LNCAP (cell line): ENCODE results near the gene DNAJC1.

Experiments used
- TF ChIP-seq, protein P1 (sequence below): fragments of 450-650 bp; IDR thresholded peaks from 2 replicates; pipeline ENCODE4 v1.5.1; 2017; ENCODE audit warnings: mild to moderate bottlenecking

DNAJC1 gene

DNA sequence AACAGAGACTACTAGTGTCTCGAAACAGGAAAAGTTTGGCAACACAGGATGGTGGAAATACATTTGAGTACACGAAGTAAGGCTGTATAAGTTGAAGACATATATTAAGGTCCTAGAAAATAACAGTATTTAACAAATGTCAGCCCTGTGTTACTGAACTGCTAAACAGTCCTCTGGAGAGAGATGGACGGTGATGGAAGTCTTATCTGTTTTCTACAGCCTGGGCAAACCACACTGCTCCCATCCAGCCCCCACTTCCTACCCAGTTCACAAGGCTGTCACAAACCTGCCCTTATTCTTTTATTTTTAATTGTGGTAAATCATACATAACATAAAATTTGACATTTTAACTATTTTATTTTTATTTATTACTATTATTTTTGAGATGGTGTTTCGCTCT lies 179.1 kb downstream of the DNAJC1 start:
- TF ChIP-seq, protein P1, sequence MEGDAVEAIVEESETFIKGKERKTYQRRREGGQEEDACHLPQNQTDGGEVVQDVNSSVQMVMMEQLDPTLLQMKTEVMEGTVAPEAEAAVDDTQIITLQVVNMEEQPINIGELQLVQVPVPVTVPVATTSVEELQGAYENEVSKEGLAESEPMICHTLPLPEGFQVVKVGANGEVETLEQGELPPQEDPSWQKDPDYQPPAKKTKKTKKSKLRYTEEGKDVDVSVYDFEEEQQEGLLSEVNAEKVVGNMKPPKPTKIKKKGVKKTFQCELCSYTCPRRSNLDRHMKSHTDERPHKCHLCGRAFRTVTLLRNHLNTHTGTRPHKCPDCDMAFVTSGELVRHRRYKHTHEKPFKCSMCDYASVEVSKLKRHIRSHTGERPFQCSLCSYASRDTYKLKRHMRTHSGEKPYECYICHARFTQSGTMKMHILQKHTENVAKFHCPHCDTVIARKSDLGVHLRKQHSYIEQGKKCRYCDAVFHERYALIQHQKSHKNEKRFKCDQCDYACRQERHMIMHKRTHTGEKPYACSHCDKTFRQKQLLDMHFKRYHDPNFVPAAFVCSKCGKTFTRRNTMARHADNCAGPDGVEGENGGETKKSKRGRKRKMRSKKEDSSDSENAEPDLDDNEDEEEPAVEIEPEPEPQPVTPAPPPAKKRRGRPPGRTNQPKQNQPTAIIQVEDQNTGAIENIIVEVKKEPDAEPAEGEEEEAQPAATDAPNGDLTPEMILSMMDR = no peak

DNA sequence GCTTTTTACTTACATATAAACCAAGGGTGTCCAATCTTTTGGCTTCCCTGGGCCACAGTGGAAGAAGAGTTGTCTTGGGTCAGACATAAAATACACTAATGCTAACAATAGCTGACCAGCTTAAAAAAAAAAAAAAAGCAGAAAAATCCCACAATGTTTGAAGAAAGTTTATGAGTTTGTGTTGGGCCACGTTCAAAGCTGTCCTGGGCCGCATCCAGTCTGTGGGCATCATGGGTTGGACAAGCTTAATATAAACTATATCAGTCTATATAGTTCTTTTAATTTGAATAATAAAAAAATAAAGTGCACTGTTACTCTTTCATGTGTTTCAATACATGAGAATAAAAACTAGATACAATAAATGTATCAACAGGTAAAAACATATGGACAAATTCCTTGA lies 179.9 kb downstream of the DNAJC1 start:
- TF ChIP-seq, protein P1 = no peak

DNA sequence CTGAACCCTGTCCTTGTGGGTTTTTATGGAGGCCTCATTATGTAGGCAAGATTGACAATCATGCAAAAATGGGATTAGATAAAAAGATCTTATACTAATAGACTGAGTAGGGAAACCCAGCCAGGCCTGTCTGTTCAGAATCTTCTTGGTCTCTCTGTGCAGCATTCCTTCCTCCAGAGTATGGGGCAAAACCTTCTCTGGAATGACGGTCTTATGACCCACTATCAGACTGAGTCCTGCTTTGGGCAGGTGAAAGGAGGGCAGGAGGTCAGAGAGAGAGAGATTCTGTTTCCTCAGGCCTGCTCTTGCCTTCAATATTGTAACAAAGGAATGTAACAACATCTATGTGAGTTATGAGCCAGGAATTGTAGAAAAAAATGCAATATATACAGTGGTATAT lies 182.6 kb downstream of the DNAJC1 start:
- TF ChIP-seq, protein P1 = no peak

DNA sequence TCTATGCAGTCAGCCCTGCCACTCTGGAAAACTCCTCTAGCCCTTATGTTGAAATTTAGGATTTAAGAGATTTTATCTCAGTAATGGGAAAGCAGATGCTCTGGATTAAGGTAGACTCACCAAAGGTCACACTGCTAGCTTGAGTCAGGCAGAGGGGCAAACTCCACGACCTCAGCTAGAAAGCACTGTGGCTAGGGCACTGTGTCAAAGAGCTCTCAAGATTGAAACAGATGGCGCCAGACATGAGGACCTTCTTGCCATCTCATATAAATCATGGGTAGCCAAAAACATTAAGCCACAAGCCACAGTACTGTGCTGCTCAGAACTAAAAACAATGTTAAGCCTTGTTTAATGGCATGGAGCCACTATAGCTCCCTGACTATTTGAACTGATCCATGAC lies 188.7 kb downstream of the DNAJC1 start:
- TF ChIP-seq, protein P1 = no peak

DNA sequence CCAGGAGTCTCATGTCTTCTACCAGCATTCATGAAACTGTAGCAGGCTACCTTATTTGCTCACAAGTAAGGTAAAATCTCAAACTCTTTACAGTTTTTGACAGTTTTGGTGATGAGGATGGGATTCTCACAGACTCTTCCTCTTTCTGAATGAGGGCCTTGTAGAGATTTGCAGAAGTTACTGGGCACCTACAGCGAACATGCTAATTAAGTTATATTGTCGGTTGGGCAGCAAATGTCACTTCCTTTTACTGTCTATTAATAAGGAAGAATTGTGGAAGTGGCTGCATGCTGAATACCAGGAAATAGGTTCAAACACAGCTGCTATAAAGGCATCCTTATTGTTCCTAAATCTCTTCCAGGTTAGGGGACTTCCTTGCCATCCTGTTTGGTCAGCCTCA lies 189.6 kb downstream of the DNAJC1 start:
- TF ChIP-seq, protein P1 = no peak

DNA sequence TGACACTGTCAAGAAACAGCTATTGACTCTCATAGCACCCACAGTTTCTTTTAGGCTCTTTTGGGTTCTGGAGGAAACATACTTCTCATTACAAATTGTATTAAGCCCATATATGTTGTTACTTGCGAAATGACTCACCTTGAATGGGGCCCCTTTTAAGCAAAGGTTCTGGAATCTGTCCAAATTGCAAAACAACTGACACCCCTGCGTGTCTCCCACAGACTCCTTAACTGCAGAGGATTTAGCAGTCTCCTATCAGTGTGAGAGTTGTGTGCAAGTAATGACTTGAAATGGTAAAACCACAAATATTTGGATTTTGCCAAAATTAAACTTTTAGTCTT lies 192.3 kb downstream of the DNAJC1 start:
- TF ChIP-seq, protein P1 = no peak

DNA sequence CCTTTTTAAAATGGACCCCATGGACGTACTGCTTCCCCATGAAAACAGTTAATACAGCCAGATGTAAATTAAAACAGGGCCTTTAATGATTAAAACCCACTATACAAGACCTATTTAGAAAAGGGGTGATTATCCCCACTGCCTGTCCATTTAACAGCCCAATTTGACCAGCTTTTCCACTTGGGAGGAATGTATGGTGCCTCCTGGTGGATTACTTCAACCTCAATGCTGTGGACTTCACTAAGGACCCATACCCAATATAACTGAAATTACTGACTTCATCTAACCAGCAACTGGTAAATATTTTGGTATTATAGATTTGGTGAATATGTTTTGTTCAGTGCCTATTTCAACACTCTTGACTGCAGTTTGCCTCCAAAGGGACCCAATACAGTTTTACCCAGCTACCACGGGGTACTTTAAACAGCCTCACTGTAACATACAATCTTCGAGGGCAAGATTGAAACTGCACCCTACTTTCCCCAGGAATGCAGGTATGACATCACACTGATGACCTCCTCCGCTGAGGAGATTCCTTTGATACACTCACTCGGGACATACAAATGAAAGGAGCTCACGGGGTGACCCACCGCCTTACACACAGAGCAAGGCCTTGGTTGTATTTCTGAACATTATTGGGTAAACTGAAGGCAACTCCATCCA lies 192.8 kb downstream of the DNAJC1 start:
- TF ChIP-seq, protein P1 = no peak

DNA sequence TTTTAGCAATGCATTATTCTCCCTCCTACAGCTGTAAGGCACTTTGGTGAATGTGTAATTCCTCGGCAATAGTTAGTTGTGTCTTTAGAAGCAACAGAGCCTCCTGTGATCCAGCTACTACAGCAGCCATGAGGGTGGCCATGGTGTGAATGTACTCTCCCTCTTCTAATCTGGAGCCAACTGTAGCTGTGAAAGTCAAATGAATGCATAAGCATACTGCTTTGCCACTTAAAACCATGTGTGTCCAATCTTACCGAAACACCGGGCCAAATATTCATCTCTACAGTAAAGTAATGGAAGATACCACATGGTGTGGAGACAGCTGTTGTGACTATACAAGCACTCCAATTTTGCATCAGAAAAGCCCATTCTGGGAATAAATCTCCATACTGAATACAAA lies 195.0 kb downstream of the DNAJC1 start:
- TF ChIP-seq, protein P1 = no peak
